Suprapubic skin (tissue), 4 donors: ENCODE data around the gene MBLAC1.

ENCODE experiments used
- EP300 ChIP-seq: sonication (generic); formaldehyde crosslinking; IDR thresholded peaks from one replicate; pipeline ENCODE4 v1.6.1; 2017; ENCODE audit warnings: antibody characterized with exemption
- POLR2A ChIP-seq, 2 donors: fragments of 450-650 bp; IDR thresholded peaks; one replicate each; pipeline ENCODE4 v1.6.1; 2017; ENCODE audit warnings: antibody characterized with exemption in 2 of 2, mild to moderate bottlenecking in 2 of 2, moderate library complexity in 2 of 2
- POLR2AphosphoS5 ChIP-seq, 3 donors: sonication (generic); formaldehyde crosslinking; IDR thresholded peaks; one replicate each; pipeline ENCODE4 v1.6.1; 2017; ENCODE audit warnings: antibody characterized with exemption in 3 of 3
- TF ChIP-seq, protein P1 (sequence below), 2 donors: fragments of 200-600 bp in 1 of 2; fragments of 450-650 bp in 1 of 2; sonication (generic) in 1 of 2; IDR thresholded peaks; one replicate each; pipeline ENCODE4 v1.5.1; 2016 to 2019; ENCODE audit warnings: antibody characterized with exemption in 2 of 2, mild to moderate bottlenecking in 1 of 2, moderate library complexity in 1 of 2

DNA sequence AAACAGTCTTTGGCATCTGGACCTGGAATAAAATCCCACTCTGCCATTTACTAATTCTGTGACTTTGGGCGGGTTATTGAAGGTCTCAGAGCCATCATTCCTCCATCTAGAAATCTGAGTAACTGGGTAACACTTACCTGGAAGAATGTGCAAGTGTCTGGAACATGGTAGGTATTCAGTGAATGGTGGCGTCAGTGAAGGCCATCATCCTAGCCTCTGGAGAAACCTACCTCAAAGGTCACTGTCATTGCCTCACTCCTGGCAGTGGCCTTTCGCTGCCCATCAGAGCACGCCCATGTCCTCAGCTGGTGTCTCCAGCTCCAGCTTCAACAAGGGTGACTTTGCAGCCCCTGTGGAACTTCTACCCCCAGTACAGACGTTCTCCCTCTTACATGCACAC lies 37.1 kb downstream of the MBLAC1 start:
- TF ChIP-seq, protein P1, sequence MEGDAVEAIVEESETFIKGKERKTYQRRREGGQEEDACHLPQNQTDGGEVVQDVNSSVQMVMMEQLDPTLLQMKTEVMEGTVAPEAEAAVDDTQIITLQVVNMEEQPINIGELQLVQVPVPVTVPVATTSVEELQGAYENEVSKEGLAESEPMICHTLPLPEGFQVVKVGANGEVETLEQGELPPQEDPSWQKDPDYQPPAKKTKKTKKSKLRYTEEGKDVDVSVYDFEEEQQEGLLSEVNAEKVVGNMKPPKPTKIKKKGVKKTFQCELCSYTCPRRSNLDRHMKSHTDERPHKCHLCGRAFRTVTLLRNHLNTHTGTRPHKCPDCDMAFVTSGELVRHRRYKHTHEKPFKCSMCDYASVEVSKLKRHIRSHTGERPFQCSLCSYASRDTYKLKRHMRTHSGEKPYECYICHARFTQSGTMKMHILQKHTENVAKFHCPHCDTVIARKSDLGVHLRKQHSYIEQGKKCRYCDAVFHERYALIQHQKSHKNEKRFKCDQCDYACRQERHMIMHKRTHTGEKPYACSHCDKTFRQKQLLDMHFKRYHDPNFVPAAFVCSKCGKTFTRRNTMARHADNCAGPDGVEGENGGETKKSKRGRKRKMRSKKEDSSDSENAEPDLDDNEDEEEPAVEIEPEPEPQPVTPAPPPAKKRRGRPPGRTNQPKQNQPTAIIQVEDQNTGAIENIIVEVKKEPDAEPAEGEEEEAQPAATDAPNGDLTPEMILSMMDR (IDR thresholded peaks at IDR 0.05) = no peak
- TF ChIP-seq POLR2AphosphoS5 (IDR thresholded peaks at IDR 0.05) (no peak), POLR2A (IDR thresholded peaks at IDR 0.05) (no peak), EP300 (no peak)
